ENCODE data around the gene TLL1. TPM values are rescaled to one million over a fixed set of nuclear protein-coding genes. Genes with fewer than 3 reads are reported as not detected.

Gene TLL1
- total and polyA plus RNA-seq, 2 of the 13 experiments (the other 11 are each of a cell fraction or from before 2014, with no cell fraction given), result not detected

DNA sequence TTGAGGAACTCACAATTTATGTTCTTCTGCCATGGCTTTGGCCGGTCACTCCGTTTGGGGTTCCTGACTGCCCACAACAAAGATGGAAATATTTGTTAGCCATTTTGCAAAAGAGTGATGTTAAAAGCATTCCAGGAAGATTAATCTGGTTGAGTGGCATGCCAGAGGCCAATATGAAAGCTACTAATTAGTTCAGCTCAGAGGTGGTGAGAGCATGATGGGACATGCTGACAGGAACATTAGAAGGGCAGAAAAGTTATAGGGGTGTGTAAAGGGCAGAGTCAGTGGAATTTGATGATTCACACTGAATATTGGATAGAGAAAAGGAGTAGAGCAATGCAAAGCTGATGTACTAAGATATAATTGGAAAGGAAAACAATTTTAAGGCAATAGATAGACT, 94.4 kb downstream of the TLL1 start:
- Histone ChIP-seq H2AFZ (ENCODE audit: low read length) (no peak overlapping the region), H3K9me3 (ENCODE audit: low read length) (no peaks in the 10 kb centered on the region), H3K4me3 (replicated peaks in 1 of 3; ENCODE audit: insufficient read depth in 1 of 3, low read depth in 2 of 3, low read length in 3 of 3) (no peak overlapping the region), H4K20me1 (ENCODE audit: insufficient read depth, low read length) (no peaks in the 10 kb centered on the region), H3K4me2 (ENCODE audit: low read depth, low read length) (no peak overlapping the region), H3K79me2 (ENCODE audit: insufficient read depth, low read length) (no peaks in the 10 kb centered on the region), H3K9ac (ENCODE audit: insufficient read depth, low read depth, low read length) (no peak overlapping the region), H3K27ac (ENCODE audit: extremely low read length, insufficient read depth, low read length) (no peak overlapping the region), H3K27me3 (ENCODE audit: control insufficient read depth in 1 of 2, insufficient read depth in 2 of 2, low read length in 2 of 2) (no peaks in the 10 kb centered on the region), H3K36me3 (replicated peaks in 1 of 2; ENCODE audit: control insufficient read depth in 1 of 2, insufficient read depth in 2 of 2, low read length in 2 of 2) (no peaks in the 10 kb centered on the region), H3K4me1 (ENCODE audit: insufficient read depth, low read length) (no peaks in the 10 kb centered on the region)
- DNase-seq (ENCODE audit: low spot score) (no peak), FAIRE-seq (no peak), ATAC-seq (no peak)
- ChIA-PET CTCF (ENCODE audit: low intra/inter-chr PET ratio, low total read pairs) (no interaction called here), POLR2A (no interaction called here)
- in situ Hi-C loops (cut with HindIII; ENCODE audit: extremely low pct_ligation_motif_present, low pct_unique_long_range_greater_than_20kb) (no loop called here), intact Hi-C loops (cut with micrococcal nuclease; ENCODE audit: unreplicated experiment) (no loop called here)
- WGBS (ENCODE audit: low lambda C conversion rate), result 2% methylated on average over 2 of the region's 2 CpGs
- no TSS peak for BruUV-seq (replicated peaks)
- no peak for TF ChIP-seq ZNF496 (CRISPR knock-in tag; IDR thresholded peaks at IDR 0.05; ENCODE audit: insufficient replicate concordance)
- TF ChIP-seq ZNF605 (CRISPR knock-in tag; IDR thresholded peaks at IDR 0.05), result no peak
- no peak for TF ChIP-seq ATM (IDR thresholded peaks at IDR 0.05; ENCODE audit: borderline replicate concordance)
- TF ChIP-seq, protein P1, sequence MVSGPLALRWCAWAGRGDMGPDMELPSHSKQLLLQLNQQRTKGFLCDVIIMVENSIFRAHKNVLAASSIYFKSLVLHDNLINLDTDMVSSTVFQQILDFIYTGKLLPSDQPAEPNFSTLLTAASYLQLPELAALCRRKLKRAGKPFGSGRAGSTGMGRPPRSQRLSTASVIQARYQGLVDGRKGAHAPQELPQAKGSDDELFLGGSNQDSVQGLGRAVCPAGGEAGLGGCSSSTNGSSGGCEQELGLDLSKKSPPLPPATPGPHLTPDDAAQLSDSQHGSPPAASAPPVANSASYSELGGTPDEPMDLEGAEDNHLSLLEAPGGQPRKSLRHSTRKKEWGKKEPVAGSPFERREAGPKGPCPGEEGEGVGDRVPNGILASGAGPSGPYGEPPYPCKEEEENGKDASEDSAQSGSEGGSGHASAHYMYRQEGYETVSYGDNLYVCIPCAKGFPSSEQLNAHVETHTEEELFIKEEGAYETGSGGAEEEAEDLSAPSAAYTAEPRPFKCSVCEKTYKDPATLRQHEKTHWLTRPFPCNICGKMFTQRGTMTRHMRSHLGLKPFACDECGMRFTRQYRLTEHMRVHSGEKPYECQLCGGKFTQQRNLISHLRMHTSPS (CRISPR knock-in tag; IDR thresholded peaks at IDR 0.05; ENCODE audit: low read depth), result no peak
- TF ChIP-seq, protein P2, sequence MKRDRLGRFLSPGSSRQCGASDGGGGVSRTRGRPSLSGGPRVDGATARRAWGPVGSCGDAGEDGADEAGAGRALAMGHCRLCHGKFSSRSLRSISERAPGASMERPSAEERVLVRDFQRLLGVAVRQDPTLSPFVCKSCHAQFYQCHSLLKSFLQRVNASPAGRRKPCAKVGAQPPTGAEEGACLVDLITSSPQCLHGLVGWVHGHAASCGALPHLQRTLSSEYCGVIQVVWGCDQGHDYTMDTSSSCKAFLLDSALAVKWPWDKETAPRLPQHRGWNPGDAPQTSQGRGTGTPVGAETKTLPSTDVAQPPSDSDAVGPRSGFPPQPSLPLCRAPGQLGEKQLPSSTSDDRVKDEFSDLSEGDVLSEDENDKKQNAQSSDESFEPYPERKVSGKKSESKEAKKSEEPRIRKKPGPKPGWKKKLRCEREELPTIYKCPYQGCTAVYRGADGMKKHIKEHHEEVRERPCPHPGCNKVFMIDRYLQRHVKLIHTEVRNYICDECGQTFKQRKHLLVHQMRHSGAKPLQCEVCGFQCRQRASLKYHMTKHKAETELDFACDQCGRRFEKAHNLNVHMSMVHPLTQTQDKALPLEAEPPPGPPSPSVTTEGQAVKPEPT (CRISPR knock-in tag; IDR thresholded peaks at IDR 0.05; ENCODE audit: low read depth), result no peak

Measured in HepG2 (cell line).